TTC549 (cell line): ENCODE measurements around the gene MMP7.

Source experiments
- FAIRE-seq: peaks from 2 replicates; lab custom pipeline; 2012; peaks lifted over from hg19 to GRCh38; lab: Jason Lieb, UNC

MMP7 gene, protein sequence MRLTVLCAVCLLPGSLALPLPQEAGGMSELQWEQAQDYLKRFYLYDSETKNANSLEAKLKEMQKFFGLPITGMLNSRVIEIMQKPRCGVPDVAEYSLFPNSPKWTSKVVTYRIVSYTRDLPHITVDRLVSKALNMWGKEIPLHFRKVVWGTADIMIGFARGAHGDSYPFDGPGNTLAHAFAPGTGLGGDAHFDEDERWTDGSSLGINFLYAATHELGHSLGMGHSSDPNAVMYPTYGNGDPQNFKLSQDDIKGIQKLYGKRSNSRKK

DNA sequence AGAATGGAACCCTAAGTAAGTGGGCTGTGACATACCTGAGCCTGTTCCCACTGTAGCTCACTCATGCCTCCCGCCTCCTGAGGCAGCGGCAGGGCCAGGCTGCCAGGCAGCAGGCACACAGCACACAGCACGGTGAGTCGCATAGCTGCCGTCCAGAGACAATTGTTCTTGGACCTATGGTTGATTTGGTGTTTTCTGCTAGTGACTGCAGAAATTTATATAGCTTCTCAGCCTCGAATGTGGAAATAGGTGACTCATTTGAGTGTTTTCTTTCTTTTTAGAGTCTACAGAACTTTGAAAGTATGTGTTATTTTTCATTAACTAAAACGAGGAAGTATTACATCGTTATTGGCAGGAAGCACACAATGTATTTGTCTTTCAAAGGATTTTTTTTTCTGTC is at the start of gene MMP7:
TSS of gene MMP7 (minus strand) at position 190 of the 400 bp plus-strand sequence. CDS start at position 143, 47 bp downstream.
- FAIRE-seq = no peak

DNA sequence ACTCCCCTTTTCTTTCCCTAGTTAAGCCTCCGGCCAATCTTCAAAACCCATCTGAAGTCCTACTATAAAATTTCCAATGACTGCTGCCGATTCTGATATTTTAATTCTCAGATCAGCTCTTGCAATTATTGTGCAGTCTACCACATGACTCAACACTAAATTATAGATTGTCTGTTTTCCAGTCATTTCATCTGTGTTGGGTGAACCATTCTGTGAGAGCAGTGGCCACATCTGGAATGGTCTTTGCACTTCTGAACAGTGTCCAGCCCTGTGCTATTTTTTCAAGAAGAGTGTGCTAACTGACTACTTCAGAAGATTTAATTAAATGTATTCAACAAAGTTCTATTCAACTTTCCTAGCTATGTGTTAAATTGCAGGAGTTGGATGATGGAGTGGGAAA is 47.2 kb upstream of the MMP7 start:
- FAIRE-seq = no peak

DNA sequence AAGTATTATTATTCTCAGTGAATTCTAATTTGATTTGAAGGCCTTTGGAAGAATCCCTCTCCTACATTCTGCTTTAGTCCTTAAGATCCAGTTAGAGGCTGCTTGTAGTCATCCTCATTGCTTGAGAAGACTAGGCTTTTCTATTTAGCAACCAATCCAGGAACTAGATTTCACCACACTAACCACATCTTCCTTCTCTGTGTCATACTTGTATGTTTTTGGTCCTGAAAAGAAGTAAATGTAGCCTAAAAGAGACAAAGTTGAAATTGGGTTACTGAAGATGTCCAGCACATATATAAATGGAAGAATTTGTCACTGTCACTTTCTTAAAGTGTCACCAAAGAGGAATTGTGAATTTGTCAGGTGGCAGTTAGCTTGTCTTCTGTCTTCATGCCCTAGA is 46.6 kb upstream of the MMP7 start:
- no peak for FAIRE-seq

DNA sequence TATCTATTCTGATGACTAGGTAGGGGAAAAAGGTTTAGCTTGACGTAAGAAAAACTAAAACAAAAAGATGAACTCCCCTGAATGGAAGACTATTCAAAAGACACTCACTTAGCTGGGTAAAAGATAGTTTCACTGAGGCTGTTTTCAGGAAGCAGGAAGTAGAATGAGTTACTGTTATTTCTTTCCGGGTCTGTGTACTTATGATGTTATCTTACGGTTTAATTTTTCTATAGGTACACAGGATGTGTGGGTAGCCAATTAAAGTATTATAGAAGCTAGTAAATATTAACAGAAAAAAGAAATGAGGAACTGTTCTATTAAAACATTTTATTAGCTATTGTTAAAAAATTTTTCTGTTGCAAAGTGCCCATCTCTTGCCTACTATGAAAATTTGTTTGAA is 45.8 kb upstream of the MMP7 start:
- no peak for FAIRE-seq

DNA sequence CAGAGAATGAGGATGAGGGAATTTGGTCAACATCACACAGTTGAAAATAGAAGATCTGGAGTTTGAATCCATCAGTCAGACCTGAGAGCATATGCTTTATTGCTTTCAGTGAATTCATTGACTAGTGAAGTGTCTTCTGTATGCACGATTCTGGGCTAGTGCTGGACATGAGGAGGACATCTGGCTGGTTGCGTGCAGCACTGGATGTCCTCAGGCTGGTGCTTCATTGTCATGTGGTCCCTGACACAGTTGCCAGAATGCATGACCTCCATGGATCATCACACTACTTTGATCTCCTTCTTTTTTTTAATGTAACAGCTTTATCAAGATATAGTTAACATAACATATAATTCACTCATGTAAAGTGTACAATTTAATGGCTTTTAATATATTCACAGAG is 44.5 kb upstream of the MMP7 start:
- FAIRE-seq = no peak

DNA sequence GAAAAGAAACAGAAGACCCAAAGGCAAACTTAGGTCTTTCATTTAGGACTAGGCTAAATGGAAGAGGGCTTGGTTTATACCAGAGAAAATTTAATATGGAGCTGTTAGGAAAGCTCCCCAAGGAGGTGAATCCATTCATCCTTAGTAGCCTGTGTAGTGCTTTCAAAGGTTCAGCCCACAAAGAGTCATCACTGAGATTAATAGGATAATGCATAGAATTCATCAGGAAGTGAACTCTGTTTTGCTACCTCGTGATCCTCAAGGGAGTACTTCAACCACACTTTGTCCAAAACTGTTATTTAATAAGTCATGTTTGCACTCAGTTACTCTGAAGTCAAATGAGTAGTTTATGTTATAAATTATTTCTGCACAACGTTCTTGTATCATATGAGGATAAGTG is 43.3 kb upstream of the MMP7 start:
- FAIRE-seq = no peak

DNA sequence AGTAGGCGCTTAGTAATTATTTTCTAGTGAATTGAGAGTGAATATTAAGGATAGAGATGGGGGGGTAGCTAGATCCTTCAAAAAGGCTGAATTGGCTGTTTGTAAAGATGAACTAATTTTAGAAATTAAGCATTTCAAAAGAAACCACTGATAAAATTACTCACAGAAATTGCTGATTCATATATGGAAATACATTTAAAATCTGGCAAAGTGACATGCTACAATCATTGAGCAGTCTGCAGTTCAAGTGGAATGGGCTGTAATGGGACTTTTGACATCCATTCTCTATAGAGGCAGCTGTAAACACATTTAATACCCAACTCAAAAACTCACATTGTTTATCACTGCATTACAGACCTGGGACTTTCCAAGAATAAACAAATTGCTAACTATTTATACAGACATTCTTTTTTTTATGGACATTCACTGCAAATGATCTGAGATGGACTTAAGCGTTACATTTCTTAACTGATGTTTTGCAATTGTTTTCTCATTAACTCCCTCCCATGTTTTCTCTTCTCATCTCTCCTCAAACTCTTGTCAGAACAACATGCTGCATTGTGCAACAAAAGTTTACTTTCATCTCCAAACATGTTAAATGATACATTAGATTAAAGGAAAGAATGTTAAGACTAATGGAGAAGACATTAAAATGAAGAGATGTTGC is 42.1 kb upstream of the MMP7 start:
- no peak for FAIRE-seq

DNA sequence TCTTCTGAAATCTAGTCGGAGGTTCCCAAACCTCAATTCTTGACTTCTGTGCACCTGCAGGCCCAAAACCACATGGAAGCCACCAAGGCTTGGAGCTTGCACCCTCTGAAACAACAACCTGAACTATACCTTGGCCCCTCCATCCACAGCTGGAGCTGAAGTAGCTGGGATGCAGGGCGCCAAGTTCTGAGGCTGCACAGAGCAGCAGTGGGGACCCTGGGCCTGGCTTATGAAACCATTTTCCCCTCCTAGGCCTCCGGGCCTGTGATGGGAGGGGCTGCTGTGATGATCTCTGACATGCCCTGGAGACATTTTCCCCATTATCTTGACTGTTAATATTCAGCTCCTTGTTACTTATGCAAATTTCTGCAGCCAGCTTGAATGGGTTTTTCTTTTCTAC is 38.3 kb upstream of the MMP7 start:
- no peak for FAIRE-seq

DNA sequence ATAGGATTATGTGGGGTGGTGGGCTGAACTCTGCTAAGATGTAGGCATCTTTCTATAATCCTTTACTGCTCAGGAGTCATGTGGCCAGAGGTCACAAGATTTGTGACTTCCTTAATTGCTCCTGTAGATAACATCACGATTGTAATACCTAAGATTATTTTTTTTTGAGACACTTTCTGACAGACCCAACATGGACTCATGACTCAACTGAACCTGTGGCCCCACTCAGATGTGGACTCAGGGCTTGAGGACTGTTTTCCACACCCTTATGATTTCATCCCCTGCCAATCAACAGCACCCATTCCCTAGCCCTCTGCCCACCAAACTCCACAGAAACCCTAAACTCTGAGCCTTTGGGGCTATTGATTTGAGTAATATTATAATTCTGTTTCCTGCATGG is 35.6 kb upstream of the MMP7 start:
- FAIRE-seq = no peak

DNA sequence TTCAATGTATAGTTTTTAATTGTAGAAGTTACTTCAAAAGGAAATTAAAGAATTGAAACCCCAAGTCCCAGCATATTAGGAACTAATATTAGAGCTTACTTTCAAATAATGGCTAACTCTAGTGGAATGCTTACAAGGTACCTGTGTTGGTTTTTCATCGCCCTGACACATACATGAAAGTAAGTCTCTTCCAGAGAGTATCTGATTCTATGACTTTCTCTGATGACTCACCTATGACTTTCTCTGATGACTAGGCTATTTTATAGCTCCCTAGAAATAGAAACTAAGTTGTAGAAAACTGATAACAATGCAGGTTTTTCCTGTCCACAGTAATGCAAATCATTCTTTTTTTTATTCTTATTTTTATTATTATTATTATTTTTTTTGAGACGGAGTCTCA is 33.6 kb upstream of the MMP7 start:
- FAIRE-seq = no peak

DNA sequence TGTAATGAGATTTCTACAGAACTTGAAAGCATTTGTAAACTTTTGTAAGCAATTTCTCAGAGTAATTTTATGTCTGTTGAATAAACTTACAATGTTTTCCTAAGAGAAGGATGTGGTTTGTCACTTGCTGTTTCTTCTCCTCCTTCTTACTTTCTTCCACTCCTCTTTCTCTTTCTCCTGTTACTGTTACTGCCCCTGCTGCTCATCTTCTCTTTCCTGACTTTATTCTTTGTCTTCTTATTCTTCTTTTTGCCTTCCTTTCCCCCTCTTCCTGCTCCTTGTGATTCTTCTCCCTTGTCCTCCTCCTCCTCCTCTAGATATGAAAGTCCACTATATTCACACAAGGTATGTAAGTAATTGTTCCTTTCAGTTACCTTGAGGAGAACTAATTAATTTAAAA is 31.1 kb upstream of the MMP7 start:
- no peak for FAIRE-seq

DNA sequence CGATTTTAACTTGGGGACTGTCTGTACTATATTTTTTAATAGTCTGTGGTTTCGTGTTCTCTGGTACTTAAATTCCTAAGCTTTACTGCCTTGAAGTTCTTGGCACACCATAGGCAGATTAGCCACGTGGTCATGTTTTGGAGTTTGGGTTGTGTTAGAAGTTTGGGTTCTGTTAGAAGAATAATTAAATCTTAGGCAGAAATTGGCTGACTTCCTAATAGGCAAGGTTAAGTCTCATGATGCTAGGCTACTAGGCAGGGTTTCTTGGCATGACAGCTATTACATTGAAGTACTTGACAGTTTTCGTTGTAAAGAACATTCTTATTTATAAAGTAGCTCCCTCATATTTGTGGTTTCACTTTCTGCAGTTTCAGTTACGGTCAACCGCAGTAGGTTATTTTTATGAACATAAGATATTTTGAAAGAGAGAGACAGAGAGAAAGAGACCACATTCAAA is 30.0 kb upstream of the MMP7 start:
- FAIRE-seq = no peak

DNA sequence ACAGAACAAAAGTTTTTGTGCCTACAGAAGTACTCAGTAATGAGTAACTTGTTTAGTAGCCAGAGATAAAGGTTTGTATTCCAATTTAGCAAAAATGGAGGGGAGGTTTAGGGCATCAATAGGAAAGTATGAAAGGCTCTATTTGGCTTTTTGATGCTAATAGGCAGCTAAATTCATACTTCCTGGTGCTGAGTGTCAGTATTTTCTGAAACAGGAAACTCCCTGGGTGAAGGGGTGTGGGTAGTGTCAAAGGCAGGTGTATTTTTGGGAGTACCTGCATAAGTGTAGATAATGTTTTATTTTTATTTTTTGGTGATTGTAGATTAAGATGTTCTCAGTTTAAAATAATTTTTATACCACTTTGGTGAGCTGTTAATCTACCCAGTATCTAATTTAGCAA is 29.3 kb upstream of the MMP7 start:
- no peak for FAIRE-seq

DNA sequence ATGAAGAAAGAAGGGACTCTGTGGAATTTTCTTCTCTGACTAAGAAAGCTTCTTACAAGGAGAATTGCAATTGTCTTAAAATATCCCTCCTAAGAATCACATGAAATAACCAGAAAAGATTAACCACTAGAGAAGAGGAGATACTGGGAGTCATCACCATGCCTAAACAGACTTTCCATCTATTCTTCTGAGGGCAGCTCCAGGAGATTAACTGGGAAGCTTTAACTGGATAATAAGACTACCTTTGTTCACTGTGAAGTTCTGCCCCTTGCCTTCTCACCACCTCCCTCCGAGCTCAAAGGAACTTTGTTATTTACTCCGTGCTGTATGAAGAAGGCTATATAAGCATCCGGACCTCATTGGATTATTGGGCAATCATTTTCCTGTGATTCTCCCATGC is 24.5 kb upstream of the MMP7 start:
- no peak for FAIRE-seq

DNA sequence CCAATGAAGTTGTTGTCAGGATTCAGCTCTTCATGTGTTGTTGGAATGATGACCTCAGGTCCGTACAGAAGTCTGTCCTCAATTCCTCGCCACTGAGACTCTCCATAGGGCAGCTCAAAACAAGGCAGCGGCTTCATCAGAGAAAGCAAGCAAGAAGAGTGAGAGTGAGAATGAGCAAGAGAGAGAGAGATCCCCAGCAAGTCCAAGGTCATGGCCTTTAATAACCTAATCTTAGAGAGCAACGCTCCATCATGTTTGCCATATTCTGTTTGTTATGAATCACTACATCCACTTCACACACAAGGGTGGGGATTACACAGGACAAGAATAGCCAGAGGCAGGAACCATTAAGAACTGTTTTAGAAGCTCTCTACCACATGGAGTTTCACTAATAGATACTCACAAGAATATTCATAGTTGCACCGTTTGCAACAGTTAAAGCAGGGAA is 23.3 kb upstream of the MMP7 start:
- no peak for FAIRE-seq

DNA sequence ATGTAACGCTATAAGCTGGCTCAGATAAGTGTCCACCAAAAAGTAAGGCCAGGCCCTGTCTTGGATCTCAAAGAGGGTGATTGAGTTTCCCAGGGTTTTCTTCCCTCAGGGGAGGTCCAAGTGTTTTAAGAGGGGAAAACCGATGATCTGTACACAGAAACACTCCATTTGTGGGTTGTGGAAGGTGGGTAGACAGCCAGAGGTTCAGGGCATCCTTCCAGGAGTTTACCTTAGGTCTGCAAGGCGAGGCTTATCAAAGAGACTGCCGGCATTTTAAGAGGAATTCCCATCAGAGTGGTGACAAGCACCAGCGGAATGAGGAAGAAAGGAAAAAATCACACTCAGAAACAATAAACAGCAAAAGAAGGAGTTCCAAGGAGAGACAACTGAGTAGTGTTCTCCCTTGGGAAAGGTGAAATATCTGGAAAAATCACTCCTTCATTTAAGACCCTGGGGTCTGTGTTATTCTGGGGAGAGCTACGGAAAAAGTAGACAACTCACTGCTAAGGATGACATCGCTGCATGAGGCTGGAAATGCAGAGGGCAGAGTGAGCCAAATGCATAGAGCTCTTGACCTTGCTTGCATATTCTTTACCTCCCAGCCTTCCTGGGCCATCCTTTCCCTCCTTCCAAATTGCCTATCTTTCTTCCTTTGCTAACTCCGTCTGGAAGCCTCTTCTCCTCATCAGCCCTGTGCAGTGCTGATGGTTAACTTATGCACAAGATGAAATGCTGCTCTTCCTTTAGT is 22.1 kb upstream of the MMP7 start:
- no peak for FAIRE-seq

DNA sequence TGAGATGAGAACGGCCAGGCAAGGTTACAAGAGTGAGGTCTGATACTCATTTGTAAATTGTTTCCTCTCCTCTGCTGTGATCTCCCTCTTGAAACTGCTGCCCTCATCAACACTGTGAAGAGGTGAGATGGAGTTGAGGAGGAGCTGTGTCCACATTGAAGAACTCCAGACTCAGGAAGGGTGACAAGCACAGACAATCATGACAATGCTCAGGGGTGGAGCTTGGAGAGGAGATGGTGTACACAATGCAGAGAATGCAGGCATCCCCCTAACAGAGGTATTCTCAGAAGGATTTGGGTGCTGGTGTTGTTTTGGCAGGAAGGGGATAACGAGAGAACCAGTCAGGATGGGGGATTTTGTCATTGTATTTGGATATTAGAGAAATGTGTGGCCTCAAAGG is 21.5 kb upstream of the MMP7 start:
- no peak for FAIRE-seq

DNA sequence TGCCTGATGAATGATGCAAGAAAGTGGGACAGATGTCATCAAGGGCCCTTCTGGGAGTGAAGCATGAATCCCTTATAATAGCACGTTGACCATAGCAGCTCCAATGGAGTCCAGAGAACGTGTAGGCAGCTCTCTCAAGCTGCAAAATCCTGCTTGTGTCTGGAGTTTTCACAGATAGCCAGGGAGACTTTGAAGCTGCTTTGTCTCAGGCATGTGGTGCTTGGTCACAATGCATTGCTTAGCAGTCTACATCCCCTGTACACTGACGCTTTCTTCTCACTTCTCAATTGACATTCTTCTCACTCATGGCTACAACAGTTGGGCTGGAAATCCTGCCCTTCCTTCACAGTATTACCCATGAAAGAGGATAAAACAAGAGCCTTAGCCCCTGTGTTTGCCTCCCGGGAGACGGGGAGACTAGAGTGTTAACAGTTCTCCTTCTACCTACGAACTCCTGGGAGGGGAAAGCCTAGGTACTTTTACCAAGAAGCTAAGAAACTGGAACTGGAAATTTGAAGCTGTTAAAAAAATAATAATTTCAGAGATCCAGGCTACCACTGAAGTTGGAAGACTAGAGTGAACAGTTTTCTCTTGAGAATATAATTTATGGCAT is 20.7 kb upstream of the MMP7 start:
- no peak for FAIRE-seq

DNA sequence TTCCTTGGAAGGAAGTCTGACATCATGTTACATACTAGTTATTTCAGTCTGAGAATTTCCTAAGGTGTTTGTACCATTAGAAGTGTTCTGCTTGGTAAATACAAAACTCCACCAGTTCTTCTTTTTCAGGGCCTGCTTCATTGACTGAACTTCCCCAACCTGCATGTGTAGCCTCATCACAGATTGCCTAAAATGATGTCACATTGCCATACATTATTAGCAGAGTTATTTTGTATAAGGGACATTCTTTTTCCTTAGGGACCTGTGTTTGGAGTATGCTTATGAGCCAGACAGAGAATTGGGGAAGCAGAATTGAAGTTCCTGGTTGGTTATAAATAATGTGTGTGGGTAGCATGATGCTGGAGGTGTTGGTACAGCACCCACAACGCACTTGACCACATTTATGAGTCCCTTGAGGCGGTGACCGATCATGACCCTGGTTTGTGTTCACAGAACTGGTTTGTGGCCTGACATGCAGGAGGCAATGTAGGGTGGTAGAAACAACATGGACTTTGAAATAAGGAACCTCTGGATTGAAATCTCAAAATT is 16.4 kb upstream of the MMP7 start:
- FAIRE-seq = no peak

DNA sequence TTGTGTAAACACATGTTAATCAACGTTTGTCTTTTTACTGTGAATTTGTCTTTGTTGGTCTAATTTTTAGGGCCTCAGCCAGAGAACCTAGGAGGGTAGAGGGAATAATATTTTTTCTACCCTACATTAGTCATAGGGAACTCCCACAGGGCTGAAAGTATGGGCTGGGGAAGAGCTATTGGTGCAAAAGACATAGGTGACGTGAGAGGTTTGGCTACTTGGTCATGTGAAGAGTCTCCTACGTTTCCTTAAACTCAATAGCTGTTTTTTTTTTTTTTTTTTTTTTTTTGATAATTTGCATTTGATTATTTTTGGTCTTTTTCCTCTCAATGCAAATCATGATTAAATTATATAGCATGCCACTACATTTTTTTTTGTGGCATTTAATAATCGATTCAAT is 15.9 kb upstream of the MMP7 start:
- FAIRE-seq = no peak

DNA sequence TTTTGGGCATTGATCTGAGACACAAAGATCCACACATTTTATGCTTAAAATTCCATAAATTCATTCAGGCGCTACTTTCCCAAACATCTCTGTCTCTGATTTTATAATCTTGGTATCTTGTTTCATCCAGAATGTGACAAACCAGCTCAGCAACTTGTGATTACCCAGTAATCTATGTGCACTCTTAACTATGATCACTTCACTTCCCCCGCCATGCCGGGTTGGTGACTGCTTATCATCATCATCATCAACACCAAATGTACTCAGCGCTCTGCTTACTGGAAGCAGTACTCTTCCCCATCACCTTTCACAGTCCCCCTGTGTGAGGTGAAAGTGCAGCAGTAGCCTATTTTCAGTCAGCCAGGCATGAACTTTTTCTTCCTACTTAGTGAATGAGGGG is 15.2 kb upstream of the MMP7 start:
- FAIRE-seq = no peak

DNA sequence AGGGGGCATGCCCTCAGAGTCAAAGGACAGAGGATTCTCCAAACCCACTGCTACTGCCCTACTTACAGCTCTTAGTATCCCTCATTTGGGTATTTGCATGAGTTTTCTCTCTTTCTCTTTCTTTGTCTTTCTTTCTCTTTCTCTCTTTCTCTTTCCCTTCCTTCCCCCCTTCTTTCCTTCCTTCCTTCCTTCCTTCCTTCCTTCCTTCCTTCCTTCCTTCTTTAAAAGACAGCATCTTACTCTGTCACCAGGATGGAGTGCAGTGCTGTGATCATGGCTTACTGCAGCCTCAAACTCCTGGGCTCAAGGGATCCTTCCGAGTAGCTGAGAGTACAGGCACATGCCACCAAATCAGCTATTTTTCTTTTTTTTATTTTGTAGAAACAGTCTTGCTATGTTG is 14.0 kb upstream of the MMP7 start:
- no peak for FAIRE-seq

DNA sequence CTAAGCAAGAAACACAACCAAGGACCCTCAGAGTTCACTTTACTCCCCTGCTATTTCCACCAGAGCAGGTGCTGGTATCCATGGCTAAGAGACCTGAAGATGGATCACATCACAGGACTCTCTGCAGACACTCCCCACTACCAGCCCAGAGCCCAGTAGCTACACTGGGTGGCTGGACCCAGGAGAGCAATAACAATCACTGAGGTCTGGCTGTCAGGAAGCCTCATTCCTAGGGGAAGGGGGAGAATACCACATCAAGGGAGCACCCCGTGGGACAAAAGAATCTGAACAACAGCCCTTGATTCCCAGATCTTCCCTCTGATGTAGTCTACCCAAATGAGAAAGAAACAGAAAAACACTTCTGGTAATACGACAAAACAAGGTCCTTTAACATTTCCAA is 9.0 kb upstream of the MMP7 start:
- FAIRE-seq = no peak
